ENCODE measurements around the gene ENOPH1.
"Not testable (repeated sequence)": the region's sequence is repeated elsewhere in the genome, so short reads cannot be mapped to it uniquely, and the experiment has no call there.

DNA sequence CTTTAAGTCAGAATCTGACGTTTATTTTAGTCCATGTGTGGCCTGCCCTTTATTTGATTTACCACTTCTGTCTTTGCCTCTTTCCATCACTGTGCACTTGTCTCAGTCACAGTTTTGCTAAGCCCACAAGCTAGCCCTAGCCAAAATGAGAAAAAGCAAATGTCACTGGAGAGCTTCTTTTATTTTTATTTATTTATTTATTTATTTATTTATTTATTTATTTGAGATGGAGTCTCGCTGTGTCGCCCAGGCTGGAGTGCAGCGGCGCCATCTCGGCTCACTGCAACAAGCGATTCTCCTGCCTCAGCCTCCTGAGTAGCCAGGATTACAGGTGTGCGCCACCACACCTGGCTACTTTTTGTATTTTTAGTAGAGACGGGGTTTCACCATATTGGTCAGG lies 40.3 kb upstream of the ENOPH1 start:
- TF ChIP-seq POLR2A (IDR thresholded peaks at IDR 0.05; ENCODE audit: low read length); GATA1 (IDR thresholded peaks at IDR 0.05; ENCODE audit: low read depth, low read length): not testable (repeated sequence)
